Karpas-422 (cell line): ENCODE measurements around the gene PRRT4. TPM values are rescaled to one million over a fixed set of nuclear protein-coding genes. Genes with fewer than 3 reads are reported as not detected.

ENCODE experiments used
- DNase-seq: peaks from one replicate; pipeline ENCODE4 v3.0.0-alpha.2; 2015
- H2AFZ ChIP-seq: fragments of 200-600 bp; sonication (generic); 2 replicates; pipeline ENCODE4 v1.6.1; 2014; ENCODE audit warnings: antibody characterized with exemption, low read length, mixed read lengths
- H3K27ac ChIP-seq: fragments of 200-600 bp; sonication (generic); 2 replicates; pipeline ENCODE4 v1.5.1; 2014; ENCODE audit warnings: mild to moderate bottlenecking, low read length, moderate library complexity
- H3K27me3 ChIP-seq: fragments of 200-600 bp; sonication (generic); 2 replicates; pipeline ENCODE4 v1.6.1; 2014; ENCODE audit warnings: low read length, mixed read lengths
- H3K36me3 ChIP-seq: fragments of 200-600 bp; sonication (generic); 2 replicates; pipeline ENCODE4 v1.6.1; 2014; ENCODE audit warnings: low read length, mixed read lengths; ENCODE audit not compliant: insufficient read depth
- H3K4me1 ChIP-seq: fragments of 200-600 bp; sonication (generic); 2 replicates; pipeline ENCODE4 v1.6.1; 2014; ENCODE audit warnings: mild to moderate bottlenecking, low read length, mixed read lengths
- H3K4me2 ChIP-seq: fragments of 200-600 bp; sonication (generic); 2 replicates; pipeline ENCODE4 v1.6.1; 2014; ENCODE audit warnings: low read length, low read depth, mild to moderate bottlenecking; ENCODE audit not compliant: poor library complexity, severe bottlenecking
- H3K4me3 ChIP-seq: fragments of 200-600 bp; sonication (generic); 2 replicates; pipeline ENCODE4 v1.5.1; 2014; ENCODE audit warnings: mild to moderate bottlenecking, antibody characterized with exemption, low read length, mixed read lengths
- H3K79me2 ChIP-seq: fragments of 200-600 bp; sonication (generic); 2 replicates; pipeline ENCODE4 v1.6.1; 2014; ENCODE audit warnings: mild to moderate bottlenecking, low read length, mixed read lengths
- H3K9ac ChIP-seq: fragments of 200-600 bp; sonication (generic); 2 replicates; pipeline ENCODE4 v1.6.0; 2014; ENCODE audit warnings: low read length
- H3K9me2 ChIP-seq: fragments of 200-600 bp; sonication (generic), shearing (Covaris generic); replicated peaks from 2 replicates; pipeline ENCODE4 v1.6.0; 2014; ENCODE audit warnings: mild to moderate bottlenecking, low read length, moderate library complexity; ENCODE audit not compliant: insufficient read depth
- H3K9me3 ChIP-seq: fragments of 300-700, 200-600 bp; sonication (generic); 2 replicates; pipeline ENCODE4 v1.6.1; 2014; ENCODE audit warnings: low read length, mixed read lengths
- H4K20me1 ChIP-seq: fragments of 200-600 bp; sonication (generic); 2 replicates; pipeline ENCODE4 v1.6.1; 2014; ENCODE audit warnings: mild to moderate bottlenecking, antibody characterized with exemption, low read length, low read depth; ENCODE audit not compliant: insufficient read depth
- total RNA-seq: library from RNA; depleted of rRNA; stranded (reverse); fragments of >200 nt; shearing (Covaris generic); gene quantifications from 2 replicates; pipeline ENCODE4 v1.2.3, GENCODE V29; 2014; ENCODE audit warnings: low replicate concordance

The PRRT4 gene
- total RNA-seq, 1 experiment from 2014 or later = not detected

- Histone ChIP-seq H3K9me2 (no peaks in the 10 kb centered on the region), H3K79me2 (no peaks in the 10 kb centered on the region), H3K9ac (no peak overlapping the region), H3K4me3 (no peak overlapping the region), H3K36me3 (peaks cover 17% of the 10 kb centered on the region; the same call in 1 of the 2 replicates), H4K20me1 (peaks cover 12% of the 10 kb centered on the region; the same call in 1 of the 2 replicates), H3K4me2 (no peak overlapping the region), H2AFZ (no peak overlapping the region), H3K27me3 (no peaks in the 10 kb centered on the region), H3K4me1 (peaks cover 70% of the 10 kb centered on the region), H3K9me3 (no peaks in the 10 kb centered on the region), H3K27ac (no peak overlapping the region)
- no peak for DNase-seq
Observed at GRCh38 chr7:128392446-128393327, 31.2 kb upstream of the PRRT4 start.

- Histone ChIP-seq H3K4me3 (no peak overlapping the region), H2AFZ (no peak overlapping the region), H3K9ac (no peak overlapping the region), H3K9me2 (no peaks in the 10 kb centered on the region), H3K27ac (no peak overlapping the region), H4K20me1 (peaks cover 11% of the 10 kb centered on the region; the same call in 1 of the 2 replicates), H3K4me1 (peaks cover 68% of the 10 kb centered on the region), H3K27me3 (no peaks in the 10 kb centered on the region), H3K9me3 (no peaks in the 10 kb centered on the region), H3K36me3 (peaks cover 9% of the 10 kb centered on the region; the same call in 1 of the 2 replicates), H3K4me2 (no peak overlapping the region), H3K79me2 (no peaks in the 10 kb centered on the region)
- DNase-seq = no peak
Observed at GRCh38 chr7:128391805-128392204, 30.3 kb upstream of the PRRT4 start.

GRCh38 chr7:128390871-128391565, 29.5 kb upstream of the PRRT4 start:
- DNase-seq = no peak
- peaks cover 60% of the 10 kb centered on the region for H3K4me1 ChIP-seq
- H3K9ac ChIP-seq = no peak overlapping the region
- peak overlapping the region; percentile 82; the same call in 1 of the 2 replicates for H3K27ac ChIP-seq
- no peaks in the 10 kb centered on the region for H3K27me3 ChIP-seq
- no peaks in the 10 kb centered on the region for H3K9me3 ChIP-seq
- H3K4me2 ChIP-seq = peak overlapping the region; percentile 67
- H4K20me1 ChIP-seq = peaks cover 7% of the 10 kb centered on the region; the same call in 1 of the 2 replicates
- no peaks in the 10 kb centered on the region for H3K9me2 ChIP-seq
- H2AFZ ChIP-seq = no peak overlapping the region
- peaks cover 3% of the 10 kb centered on the region; the same call in 1 of the 2 replicates for H3K36me3 ChIP-seq
- no peaks in the 10 kb centered on the region for H3K79me2 ChIP-seq
- H3K4me3 ChIP-seq = no peak overlapping the region

GRCh38 chr7:128389618-128390329, 28.3 kb upstream of the PRRT4 start:
- H3K79me2 ChIP-seq = no peaks in the 10 kb centered on the region
- peak overlapping the region; percentile 67 for H3K4me2 ChIP-seq
- no peaks in the 10 kb centered on the region for H3K27me3 ChIP-seq
- H3K9me2 ChIP-seq = no peaks in the 10 kb centered on the region
- peak; percentile 76 for DNase-seq
- H3K4me3 ChIP-seq = peak overlapping the region; percentile 40
- peaks cover 52% of the 10 kb centered on the region for H3K4me1 ChIP-seq
- 0 out of 2 replicates have a peak, but pooled peaks cover 2% of the 10 kb centered on the region for H4K20me1 ChIP-seq
- no peaks in the 10 kb centered on the region for H3K9me3 ChIP-seq
- H2AFZ ChIP-seq = no peak overlapping the region
- peak overlapping the region; percentile 82 for H3K27ac ChIP-seq
- peak overlapping the region; percentile 48; the same call in 1 of the 2 replicates for H3K9ac ChIP-seq
- H3K36me3 ChIP-seq = no peaks in the 10 kb centered on the region; the same call in 1 of the 2 replicates

- Histone ChIP-seq H3K4me1 (peaks cover 52% of the 10 kb centered on the region), H3K9ac (peak overlapping the region; percentile 48), H3K9me2 (no peaks in the 10 kb centered on the region), H3K4me3 (peak overlapping the region; percentile 40; the same call in 1 of the 2 replicates), H3K9me3 (no peaks in the 10 kb centered on the region), H2AFZ (no peak overlapping the region), H3K79me2 (no peaks in the 10 kb centered on the region), H3K27ac (peak overlapping the region; percentile 82), H4K20me1 (0 out of 2 replicates have a peak, but pooled peaks cover 2% of the 10 kb centered on the region), H3K27me3 (no peaks in the 10 kb centered on the region), H3K4me2 (peak overlapping the region; percentile 67), H3K36me3 (no peaks in the 10 kb centered on the region; the same call in 1 of the 2 replicates)
- DNase-seq = no peak
Observed at GRCh38 chr7:128389085-128389617, 27.7 kb upstream of the PRRT4 start.

- Histone ChIP-seq H3K4me1 (peaks cover 52% of the 10 kb centered on the region), H2AFZ (no peak overlapping the region), H3K9ac (peak overlapping the region; percentile 21; the same call in 1 of the 2 replicates)
Observed at GRCh38 chr7:128388145-128388485, 26.6 kb upstream of the PRRT4 start.

GRCh38 chr7:128387216-128388144, 26.0 kb upstream of the PRRT4 start:
- no peak overlapping the region for H2AFZ ChIP-seq
- H3K79me2 ChIP-seq = no peaks in the 10 kb centered on the region
- DNase-seq = peak; percentile 92

More at GRCh38 chr7:128388145-128388485, 26.6 kb upstream of the PRRT4 start:
- H3K4me3 ChIP-seq = no peak overlapping the region
- H3K79me2 ChIP-seq = no peaks in the 10 kb centered on the region
- H3K9me3 ChIP-seq = no peaks in the 10 kb centered on the region
- no peaks in the 10 kb centered on the region; the same call in 1 of the 2 replicates for H3K36me3 ChIP-seq
- H3K9me2 ChIP-seq = no peaks in the 10 kb centered on the region
- H3K4me2 ChIP-seq = peak overlapping the region; percentile 67
- no peak overlapping the region; the same call in 1 of the 2 replicates for H3K27ac ChIP-seq
- H4K20me1 ChIP-seq = 0 out of 2 replicates have a peak, but pooled peaks cover 2% of the 10 kb centered on the region
- DNase-seq = no peak
- no peaks in the 10 kb centered on the region for H3K27me3 ChIP-seq

More at GRCh38 chr7:128387216-128388144, 26.0 kb upstream of the PRRT4 start:
- Histone ChIP-seq H3K27ac (no peak overlapping the region; the same call in 1 of the 2 replicates), H3K9me3 (no peaks in the 10 kb centered on the region), H3K9ac (peak overlapping the region; percentile 21; the same call in 1 of the 2 replicates), H3K27me3 (no peaks in the 10 kb centered on the region), H3K4me3 (no peak overlapping the region), H4K20me1 (0 out of 2 replicates have a peak, but pooled peaks cover 2% of the 10 kb centered on the region), H3K36me3 (no peaks in the 10 kb centered on the region; the same call in 1 of the 2 replicates), H3K4me2 (peak overlapping the region; percentile 67), H3K9me2 (no peaks in the 10 kb centered on the region), H3K4me1 (peaks cover 52% of the 10 kb centered on the region)
